CD1c-positive myeloid dendritic cell (primary cell): Measurements from ENCODE around the gene NR4A1.

Experiments
- DNase-seq: peaks from one replicate; pipeline ENCODE4 v3.0.0-alpha.2; 2016; ENCODE audit errors: extremely low spot score

Gene NR4A1

DNA sequence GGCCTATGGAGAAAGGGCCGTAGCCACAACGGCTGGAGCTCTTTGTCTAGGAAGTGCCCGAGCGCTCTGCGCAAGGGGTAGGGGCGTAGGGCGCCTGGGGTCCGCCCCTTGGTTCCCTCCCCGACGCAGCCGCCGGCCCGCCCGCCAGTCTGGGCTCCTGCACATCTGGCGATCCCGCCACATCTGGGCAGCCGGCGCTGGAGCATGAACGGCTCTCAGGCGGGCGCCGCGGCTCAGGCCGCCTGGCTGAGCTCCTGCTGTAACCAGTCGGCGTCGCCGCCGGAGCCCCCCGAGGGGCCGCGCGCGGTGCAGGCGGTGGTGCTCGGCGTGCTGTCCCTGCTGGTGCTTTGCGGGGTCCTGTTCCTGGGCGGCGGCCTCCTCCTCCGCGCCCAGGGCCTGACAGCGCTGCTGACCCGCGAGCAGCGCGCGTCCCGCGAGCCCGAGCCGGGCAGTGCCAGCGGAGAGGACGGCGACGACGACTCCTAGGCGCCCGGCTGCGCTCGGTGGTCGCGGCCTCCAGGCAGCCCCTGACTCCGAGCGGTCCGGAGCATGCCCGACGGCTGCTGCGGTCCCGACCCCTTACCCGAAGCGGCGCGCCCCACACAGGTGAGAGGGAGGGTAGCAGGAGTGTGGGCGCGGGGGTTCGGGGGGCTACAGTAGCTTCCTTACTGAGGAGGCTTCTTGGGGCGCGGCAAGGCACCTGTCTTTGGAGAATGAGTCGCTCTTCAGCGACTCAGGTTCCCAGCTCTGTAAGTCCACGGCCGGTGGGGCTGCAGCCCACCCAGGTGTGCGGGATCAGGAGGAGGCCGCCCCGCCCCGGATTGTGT lies 28.5 kb downstream of the NR4A1 start, which contains the start of gene SMIM41:
Gene SMIM41 (plus strand): TSS at position 129 of the 827 bp plus-strand sequence. CDS start 76 bp downstream, at position 205.
- DNase-seq = no peak

DNA sequence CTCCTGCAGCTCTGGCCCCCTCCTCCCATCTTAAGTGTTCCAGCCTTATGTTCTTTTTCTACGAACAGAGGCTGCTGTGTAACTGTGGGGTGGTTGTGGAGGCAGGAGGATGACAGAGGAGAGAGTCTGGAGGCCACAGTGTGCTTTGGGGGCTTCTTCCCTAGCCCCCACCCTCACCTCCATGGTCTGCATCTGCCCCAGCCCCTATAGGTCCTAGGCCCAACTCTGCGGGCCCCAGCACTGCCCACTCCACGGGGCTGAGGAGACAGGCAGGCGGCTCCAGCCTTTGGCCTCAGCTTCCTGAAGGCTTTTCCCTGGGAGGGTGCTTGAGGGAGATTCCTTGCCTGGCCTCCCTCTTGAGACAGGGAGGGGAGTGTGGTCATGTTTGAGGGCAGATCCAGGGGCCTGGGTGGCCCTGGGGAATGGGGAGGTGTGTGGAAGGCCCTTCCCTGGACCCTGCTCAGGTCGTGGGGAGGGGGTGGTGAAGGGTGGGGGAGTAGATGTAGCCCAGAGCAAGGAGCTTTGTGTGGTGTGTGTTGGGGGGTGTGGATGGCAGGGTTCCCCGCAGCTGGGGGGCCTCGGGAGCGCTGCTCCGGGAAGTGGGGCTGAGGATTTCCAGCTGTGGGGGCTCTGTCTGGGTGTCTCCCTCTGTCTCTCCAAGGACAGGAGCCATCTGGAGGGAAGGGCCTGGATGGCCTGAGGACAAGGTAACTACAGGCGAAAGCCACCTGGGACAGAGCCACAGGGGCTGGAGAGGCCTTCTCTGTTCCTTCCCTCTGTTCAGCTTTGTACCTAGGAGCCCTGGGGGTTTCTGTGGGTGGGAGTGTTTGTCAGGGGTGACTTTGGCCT lies 29.4 kb downstream of the NR4A1 start:
- no peak for DNase-seq

DNA sequence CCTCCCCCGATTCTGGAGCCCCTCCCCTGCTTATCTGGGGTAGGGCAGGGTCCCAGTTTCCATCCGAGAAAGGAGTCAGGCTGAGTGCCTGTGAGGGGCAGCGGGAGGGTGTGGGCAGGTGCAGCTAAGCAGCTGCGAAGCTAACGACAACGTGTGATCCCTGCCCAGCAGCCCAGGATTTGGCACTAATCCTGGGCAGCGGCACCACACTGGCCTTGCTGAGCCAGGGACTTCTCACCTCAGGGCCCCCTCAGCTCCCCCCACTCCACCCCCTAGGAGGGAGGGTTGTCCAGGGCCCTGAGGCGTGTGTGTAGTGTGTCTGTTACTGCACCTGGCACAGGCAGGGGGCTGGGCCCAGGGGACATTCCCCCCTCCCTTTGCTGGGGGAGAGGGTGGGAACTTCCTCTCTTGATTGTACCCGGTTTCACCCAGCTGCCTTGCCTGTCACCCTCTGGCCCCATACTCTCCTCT lies 30.1 kb downstream of the NR4A1 start:
- DNase-seq = no peak

DNA sequence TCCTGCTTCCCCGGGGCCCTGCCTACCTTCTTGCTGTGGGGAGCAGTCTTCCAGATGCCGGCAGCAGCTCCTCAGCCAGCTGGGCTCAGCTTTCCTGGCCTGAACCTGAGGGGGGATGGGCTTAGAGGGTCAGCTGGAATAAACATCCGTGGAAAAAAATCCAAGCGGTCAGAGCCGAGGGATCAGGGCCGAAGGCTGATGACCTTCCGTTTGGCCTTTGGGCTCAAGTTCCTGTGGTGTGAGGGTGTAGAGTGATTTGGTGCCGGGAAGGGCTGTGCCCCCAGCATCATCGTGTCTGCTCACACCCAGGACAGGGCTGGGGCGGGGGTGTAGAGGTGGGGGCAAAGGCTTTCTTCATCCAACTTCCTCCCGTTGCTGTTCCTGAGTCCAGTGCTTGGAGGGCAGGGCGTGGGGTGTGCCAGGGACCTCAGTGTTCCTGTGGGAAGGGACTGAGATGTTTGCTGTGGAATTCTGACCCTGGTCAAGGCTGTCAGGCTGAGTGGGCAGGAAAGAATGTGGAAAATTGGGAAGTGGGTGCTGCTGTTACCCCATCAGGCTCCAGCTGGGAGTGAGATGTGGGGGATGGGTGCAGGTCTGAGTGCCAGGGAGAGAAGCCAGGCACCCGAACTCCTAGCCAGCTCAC lies 30.9 kb downstream of the NR4A1 start:
- DNase-seq = no peak

DNA sequence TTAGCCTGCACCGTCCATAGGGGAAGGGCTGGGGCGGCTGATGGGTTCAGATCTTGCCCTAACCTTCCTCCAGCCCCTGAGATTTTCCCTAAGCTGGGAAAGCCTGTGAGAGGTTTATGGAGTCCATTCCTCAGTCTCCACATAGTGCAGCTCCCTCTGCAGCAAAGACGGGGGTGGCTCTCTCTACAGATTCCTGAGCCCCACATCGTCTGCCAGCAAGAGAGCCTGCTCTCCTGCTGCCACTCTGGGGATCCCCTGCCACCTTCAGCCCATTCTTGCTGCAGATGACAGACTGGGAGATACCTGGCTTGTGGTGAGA lies 31.4 kb downstream of the NR4A1 start:
- no peak for DNase-seq

DNA sequence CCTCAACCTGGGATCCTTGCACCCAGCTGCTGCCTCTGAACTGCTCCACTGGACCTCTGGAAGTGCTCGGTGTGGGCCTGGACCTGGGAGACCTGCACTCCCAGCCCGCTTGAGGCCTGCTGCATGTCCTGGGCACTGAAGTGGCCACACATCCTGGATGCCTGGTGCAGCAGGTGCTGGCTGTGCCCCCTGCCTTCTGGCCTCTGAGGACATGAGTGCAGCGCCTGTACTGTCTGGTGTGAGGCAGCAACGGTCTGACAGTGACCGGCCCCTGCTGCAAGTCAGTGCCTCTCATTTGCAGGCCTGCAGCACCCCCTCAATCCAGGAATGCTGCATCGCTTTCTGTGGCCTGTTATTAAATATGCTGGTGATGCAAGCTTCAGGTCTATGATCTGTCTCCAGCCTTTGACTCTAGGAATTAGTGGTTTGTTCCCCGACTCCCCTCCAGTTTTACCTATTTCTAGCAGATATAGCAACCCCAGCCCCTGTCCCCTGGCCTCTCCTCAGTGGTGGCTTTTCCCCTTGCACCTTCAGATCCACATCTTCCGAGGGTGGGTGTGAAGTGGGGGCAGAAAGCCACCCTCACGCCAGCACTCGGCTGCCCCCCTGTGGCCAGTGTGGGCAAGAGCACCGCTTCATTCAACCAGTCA lies 31.9 kb downstream of the NR4A1 start:
- peak; percentile 74 for DNase-seq

DNA sequence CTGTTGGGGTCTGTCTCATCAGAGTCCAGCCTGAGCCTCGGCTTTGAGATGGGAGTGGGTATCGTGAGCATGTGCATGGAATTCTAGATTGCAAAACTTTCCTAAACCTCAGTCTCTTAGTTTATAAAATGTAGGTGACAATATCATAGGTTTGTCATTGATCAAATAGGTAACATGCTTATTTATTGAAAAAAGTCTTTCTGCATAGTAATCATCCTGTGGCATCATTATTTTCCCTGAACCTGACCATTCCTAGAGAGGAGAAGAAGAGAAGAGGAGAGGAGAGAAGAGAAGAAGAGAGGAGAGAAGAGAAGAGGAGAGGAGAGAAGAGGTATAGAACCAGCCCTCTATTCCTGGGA lies 32.4 kb downstream of the NR4A1 start:
- no peak for DNase-seq

DNA sequence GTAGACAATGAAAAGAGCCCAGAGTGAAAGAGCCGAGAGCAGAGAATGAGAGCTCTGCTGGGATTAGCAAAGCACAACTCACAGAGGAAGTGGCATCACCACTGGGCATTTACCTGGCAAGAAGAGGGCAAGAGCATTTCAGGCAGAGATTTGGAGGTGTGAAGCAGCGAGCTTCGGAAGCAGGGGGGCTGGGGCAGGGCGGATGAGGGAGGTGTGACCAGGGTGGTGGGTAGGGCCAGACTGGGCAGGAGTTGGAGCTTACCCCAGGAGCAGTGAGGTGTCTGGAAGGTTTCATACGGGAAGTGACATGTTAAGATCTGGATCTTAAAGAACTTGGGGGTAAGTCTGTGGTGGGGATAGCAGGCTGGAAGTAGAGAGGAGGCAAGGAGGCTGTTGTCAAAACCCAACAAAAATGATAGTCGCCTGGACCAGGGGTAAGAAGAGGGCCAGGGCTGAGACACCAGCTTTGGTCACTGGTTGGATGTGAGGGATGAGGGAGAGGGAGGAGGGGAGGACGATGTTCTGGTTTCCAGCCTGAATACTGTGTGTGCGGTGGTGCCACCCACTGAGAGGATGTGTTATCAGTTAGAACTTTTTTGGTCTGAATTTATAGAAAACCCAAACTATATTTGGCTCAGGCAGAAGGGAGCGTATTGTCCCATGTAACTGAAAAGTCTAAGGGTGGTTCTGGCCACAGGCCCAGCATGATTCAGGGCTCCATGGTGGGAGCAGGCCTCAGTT lies 33.4 kb downstream of the NR4A1 start:
- no peak for DNase-seq

DNA sequence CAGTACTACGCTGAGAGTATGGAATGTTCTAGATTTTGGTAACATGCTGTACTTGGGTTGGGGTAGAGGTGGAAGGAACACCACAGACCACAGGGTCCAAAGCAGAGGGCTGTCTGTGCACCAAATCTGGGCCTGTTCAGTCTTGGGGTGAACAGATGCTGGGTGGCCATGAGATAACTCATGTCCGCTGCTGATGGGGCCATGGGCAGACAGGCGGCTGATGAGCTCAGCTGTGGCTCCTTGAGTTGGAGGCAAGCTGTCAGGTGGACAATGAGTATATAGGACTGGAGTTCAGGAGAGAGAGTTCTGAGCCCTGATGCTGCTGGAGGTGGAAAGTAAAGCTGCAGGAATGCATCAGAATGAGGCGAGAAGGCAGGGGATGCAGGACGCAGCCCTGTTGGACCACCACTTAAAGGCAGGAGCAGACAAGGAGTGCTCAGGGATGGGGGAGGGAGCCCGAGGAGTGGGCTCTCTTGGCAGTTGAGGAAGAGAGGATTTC lies 34.5 kb downstream of the NR4A1 start:
- DNase-seq = no peak

DNA sequence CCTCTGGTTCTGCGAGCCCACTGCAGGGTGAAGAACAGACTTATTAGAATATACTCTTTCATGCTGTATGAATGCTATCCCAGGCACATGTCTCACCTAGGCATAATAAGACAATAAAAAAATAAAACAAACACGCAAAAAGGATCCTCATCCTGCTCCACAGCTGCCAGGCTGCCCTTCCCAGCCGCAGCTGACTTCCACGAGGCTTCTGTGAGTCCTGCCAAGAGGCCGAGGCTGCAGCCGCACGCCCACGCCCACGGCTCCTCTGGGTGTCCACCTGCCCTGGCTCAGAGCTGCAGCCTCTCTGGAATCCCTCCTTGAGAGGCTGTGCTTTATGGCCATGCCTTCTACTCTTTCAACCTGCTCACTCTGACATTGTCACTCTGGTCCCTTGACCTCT lies 35.1 kb downstream of the NR4A1 start:
- DNase-seq = no peak

DNA sequence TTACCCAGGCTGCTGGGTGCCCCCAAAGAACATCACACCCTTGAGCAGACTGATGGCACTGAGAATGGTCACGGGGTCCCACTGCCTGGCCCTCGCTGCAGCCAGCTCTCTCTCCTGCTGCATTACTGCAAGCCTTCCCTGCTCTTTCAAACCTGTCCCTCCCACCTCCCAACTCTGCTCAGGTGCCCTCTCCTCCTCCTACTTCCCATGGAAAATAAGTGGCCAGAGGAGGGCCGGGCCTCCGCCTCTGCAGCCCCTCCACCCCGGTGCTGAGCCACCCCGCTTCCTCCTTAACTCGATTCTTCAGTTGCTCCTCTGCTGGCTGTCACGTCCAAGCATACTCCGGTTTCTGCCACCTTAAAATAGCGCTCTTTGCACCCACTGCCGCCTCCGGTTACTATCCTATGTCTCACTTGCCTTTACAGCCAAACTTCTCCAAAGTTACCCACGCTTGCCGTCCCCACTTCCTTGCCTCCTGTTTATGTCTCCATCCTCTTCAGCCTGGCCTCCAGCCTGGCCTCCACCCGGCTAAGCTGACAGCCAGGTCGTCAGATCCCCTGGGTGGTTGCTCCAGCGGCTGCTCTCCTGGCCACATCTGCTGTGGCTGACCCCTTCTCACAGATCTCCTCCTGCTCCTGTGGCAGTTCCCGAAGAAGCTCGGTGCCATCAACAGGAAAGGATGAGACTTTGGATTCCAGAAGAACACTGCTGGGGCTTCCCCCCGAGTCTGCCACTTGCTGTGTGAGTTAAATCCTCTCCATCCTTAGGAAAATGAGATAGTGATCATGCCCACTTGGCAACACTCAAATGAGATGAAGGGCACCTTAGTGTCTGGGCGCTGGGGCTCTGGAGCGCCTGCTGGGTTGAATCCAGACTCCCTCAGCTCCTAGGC lies 35.9 kb downstream of the NR4A1 start:
- DNase-seq = peak; percentile 17

DNA sequence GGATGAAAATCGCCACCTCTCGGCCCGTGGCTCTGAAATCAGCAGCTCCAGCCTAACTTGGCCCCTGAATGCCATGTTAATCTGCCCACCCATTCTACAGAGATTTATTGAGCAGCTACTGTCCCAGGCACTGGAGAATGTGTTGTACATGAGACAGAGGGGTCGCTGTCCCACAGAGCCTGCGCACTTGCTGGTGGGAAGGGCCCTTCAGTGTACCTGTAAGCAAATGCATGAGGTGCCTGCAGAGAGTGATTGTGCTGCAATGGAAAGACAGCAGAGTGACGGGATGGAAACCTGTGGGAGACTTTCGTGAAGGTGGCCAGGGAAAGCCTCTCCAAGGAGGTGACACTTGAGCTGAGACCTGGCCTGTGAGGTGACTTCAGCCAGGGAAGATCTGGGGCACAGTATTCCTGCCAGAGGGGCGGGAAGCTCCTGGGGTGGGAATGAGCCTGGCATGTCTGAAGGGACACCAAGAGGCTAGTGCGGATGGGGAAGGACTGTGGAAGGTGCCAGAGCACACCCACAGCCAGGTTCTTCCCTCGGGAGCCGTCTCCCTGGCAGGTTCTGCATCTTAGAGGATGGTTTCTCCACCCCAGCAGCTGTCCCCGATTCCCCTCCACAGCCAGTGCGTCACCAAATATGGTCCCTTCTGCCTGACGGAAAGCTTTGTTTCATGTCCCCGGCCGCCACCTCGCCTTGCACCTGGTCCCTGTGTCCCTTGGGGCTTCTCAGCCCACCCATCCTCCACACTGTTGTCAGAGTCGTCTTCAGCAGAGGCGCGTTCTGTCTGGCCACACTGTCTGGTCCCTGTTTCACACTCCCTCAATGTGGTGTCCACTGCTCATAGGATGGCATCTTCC lies 36.9 kb downstream of the NR4A1 start:
- no peak for DNase-seq

DNA sequence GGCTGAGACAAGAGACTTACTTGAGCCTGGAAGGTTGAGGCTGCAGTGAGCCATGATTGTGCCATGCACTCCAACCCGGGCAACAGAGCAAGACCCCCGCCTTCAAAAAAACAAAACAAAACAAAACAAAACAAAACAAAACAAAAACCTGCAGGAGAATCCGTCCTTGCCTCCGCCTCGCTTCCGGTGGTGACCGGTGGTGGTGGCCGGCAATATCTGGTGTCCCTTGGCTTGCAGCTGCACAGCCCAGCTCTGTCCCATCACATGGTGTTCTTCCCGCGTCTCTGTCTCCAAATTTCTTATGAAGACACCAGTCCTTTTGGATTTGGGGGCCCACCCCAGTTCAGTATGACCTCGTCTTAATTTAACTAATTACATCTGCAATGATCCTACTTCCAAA lies 38.2 kb downstream of the NR4A1 start:
- DNase-seq = no peak

DNA sequence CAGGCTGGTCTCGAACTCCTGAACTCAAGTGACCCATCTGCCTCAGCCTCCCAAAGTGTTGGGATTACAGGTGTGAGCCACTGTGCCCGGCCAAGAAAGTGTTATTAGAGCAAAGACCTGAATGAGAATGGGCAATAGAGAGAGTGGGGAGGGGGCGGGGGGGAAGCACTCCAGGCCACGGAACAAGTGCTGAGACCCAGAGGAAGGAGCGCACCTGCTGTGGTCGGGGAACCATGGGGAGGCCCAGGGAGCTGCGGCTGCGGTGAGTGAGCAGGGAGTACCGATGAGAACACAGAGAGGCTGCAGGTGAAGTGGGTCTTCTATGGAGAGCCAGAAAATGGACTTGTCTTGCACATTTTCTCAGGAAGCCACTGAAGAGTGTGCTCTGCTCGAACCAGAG lies 39.0 kb downstream of the NR4A1 start:
- no peak for DNase-seq

DNA sequence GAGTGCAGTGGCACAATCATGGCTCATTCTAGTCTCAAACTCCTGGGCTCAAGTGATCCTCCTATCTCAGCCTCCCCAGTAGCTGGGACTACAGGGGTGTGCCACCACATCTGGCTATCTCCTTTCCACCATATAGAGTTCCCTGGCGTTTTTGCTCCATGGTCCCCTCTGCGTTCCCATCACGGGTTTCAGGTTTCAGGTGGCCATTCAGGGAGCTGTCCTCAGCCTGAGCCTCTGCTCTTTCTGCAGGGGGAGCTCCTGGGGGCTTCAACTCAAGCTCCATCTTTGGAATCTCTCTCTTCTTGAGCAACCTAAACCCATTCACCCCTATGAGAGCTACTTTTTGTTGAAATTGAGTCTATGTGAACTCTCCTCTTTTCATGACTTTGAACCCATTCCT lies 39.8 kb downstream of the NR4A1 start:
- no peak for DNase-seq

DNA sequence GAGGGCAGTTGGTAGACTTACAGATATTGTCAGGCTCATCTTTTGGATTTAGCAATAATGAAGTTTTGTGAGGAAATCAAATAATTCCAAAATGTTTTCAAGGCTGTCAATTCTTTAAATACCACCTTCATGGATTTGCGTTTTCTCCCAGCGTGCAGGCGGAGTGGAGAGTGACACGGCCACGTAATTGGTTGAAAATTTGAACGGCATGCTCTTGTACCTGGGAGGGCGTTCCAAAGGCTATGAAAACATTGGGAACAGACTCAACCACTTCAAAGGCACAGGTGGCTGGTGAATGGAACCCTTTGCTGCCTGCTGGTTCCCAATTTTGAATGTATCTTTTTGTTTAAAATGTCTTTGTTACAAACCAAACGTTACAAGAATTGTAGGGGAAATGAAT lies 40.6 kb downstream of the NR4A1 start:
- no peak for DNase-seq

DNA sequence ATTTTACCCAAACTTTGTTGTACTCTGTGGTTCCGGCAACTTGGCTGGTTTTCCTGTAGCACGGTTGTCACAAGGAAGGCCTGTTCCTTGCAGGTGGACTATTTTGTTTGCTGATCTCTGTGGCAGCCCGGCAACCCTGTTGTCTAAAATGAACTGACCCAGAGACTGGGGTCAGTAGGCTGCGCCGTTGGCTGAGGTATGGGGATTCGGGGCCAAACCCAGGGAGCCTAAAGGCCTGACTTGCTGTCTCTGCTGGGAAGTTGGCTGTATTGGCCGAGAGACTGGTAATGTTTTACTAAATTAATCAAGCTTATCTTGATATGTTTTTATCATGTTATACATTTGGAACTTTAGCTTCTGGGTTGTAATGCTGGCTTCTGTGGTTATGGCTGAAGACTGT lies 42.1 kb downstream of the NR4A1 start:
- DNase-seq = no peak

DNA sequence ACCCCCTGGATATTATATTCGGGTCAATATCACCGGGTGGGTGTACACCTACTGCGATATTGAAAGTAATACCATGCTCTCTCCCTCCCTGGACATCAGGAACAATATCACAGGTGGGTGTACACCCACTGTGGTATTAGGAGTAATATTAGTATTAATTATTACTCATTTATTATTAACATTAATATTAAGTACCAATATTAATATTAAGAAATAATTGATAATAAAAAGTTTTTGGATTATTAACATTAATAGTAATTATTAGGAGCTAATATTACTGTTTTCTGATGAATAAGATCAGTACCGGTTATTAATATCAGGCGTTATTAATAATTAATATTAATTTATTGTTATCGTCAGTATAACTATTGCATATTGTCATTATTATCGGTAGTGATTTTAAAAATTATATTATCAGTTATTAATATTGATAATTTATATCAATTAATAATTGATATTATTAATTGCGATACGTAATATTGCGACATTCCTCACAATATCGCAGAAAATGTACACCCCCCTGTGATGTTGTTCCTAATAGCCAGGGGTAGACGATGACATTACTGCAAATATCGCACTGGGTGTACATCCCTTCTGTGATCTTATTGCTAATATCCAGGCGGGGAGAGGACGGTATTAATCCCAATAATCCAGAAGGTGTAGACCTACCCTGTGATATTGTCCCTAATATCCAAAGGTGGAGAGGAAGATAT lies 45.2 kb downstream of the NR4A1 start:
- DNase-seq = no peak
